ENCODE data around the gene DDI1. TPM values are rescaled to one million over a fixed set of nuclear protein-coding genes. Genes with fewer than 3 reads are reported as not detected.

The DDI1 gene
- total RNA-seq: not detected

DNA sequence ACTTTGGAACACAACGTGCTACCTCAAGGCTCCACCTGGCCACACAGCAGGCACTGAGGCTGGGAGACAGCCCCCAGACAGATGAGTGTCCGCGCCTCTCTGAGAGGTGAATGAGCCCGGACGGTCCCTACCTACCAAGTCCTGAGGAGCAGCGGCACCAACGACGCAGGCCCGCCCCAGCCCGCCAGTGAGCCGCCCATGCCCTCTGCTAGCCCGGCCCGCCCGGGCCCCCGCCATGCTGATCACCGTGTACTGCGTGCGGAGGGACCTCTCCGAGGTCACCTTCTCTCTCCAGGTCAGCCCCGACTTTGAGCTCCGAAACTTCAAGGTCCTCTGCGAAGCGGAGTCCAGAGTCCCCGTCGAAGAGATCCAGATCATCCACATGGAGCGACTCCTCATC, at the start of gene DDI1:
DDI1 (plus strand) TSS at position 53 of the 400 bp plus-strand sequence; CDS start at position 236, 183 bp downstream.
- POLR2A ChIA-PET: no interaction called here
- H3K27ac Mint-ChIP-seq: no peak within 1 kb of the TSS
- DNase-seq: no peak
- no peak within 1 kb of the TSS for H3K4me3 Mint-ChIP-seq
- no peaks in the 10 kb centered on the region for H3K4me1 Mint-ChIP-seq
- no peaks in the 10 kb centered on the region for H3K27me3 Mint-ChIP-seq
- ATAC-seq (ENCODE audit: low read depth): no peak
- H3K36me3 Mint-ChIP-seq: no peaks in the 10 kb centered on the region
- H3K9me3 Mint-ChIP-seq: no peaks in the 10 kb centered on the region

DNA sequence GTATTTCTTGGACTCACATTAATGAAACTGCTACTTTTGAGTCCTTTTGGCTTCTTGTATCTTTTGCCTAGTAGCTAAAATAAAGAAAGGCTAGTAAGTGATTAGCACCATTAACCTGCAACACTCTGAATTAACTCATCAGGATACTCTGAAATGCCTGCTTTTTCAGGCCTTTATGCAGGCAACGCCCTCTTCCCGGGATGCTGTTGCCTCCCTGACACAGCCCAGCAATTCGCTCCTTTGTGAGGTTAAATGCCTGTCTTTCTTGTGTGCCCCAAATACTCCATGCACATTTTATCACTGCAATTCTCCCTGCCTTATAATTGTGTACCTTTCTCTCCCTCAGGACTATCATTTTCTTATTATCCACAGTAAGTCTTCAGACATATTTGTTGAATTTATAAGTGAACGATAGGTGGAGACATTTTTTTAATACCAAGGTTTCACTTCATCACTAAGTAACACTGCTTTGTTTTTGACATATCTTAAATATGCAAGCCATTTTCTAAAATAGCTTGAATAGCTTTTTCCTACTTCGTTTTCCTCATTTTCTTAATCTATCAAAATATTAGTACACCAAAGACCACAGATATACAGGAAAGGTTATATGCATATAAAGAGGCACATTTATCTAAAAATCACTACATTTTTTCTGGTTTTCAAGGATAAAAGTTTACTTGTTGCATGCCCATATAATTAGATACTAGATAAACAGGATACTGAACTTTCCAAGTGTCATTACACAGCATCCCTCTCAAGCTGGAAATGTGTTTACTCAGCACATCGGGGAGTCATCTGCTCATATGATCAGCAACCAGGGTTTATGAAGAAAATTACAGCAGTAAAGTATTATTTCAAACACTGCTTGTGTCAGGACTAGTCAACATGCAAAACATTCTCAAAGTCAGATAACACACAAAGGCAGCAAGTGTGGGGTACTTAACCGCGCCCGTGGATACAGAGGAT, 48.5 kb upstream of the DDI1 start:
- H3K4me1 Mint-ChIP-seq: no peaks in the 10 kb centered on the region

DNA sequence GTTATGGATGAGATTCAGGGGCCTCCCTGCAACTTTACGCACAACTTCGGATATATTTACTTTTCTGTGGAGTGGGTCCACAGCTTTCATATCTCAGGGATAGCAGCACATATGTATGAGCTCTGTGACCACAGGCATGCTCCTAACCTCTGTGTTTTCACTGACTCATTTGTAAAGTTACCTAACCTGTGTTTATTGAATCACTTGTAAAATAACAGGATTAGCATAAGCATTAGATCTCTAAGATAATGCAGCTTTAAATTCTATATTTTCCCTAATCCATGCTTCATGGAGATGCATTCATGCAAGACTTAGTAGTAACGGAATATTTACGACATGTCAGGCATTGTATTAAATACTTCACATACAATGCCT, 47.9 kb upstream of the DDI1 start:
- Mint-ChIP-seq H3K4me3 (no peak overlapping the region), H3K36me3 (no peaks in the 10 kb centered on the region)
- no peak for DNase-seq

More for the DNA sequence above, 48.5 kb upstream of the DDI1 start:
- H3K4me3 Mint-ChIP-seq: no peak overlapping the region
- ATAC-seq (ENCODE audit: low read depth) (no peak), DNase-seq (no peak)
- POLR2A ChIA-PET: no interaction called here
- no peaks in the 10 kb centered on the region for H3K36me3 Mint-ChIP-seq
- no peaks in the 10 kb centered on the region for H3K27me3 Mint-ChIP-seq
- H3K27ac Mint-ChIP-seq: no peak overlapping the region
- H3K9me3 Mint-ChIP-seq: peaks cover 2% of the 10 kb centered on the region

DNA sequence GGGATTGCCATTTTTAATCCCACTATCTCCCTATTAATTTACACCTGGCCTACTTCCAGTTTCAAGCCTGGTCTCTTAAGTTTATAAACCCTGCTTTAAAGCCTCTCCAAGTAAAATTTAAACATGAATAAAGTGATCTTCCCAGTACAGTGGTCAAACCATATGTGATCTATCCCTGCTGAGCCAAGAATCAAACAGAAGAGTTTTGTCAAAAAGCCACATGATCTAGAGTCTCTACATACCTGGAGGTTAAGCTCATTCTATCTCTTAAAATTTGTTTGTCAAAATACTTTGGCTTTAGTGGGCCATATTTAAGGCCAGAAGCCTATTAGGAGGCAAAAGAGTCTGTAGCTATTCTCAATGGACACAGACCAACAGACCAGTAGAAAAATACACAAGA, 42.9 kb upstream of the DDI1 start:
- H3K27ac Mint-ChIP-seq: no peak overlapping the region
- no peak overlapping the region for H3K4me3 Mint-ChIP-seq
- no peak for ATAC-seq (ENCODE audit: low read depth)
- no peak for DNase-seq
- H3K27me3 Mint-ChIP-seq: peaks cover 1% of the 10 kb centered on the region
- POLR2A ChIA-PET: no interaction called here
- no peaks in the 10 kb centered on the region for H3K9me3 Mint-ChIP-seq
- H3K36me3 Mint-ChIP-seq: no peaks in the 10 kb centered on the region
- H3K4me1 Mint-ChIP-seq: no peaks in the 10 kb centered on the region

More for the DNA sequence above, 47.9 kb upstream of the DDI1 start:
- H3K27me3 Mint-ChIP-seq: no peaks in the 10 kb centered on the region
- POLR2A ChIA-PET: no interaction called here
- H3K9me3 Mint-ChIP-seq: peaks cover 2% of the 10 kb centered on the region
- H3K27ac Mint-ChIP-seq: no peak overlapping the region
- ATAC-seq (ENCODE audit: low read depth): no peak
- H3K4me1 Mint-ChIP-seq: no peaks in the 10 kb centered on the region

DNA sequence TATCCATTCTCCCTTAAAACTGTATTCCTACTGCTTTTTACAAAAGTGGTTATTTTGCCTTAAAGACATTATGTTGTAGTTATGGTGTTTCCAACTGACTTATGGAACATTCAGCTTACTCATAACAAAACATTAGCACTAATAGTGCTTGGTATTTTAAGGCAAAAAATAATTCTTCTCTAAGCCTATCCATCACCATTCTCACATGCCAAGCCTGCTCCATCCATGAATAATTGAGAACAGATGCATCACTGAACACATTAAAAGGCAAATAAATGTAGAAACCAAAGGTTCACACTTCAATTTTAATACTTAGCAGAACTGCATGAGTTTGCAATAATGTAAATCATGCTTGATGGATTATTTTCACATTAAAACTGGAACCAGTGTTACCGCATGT, 42.3 kb upstream of the DDI1 start:
- Mint-ChIP-seq H3K9me3 (no peaks in the 10 kb centered on the region), H3K27me3 (peaks cover 1% of the 10 kb centered on the region), H3K36me3 (no peaks in the 10 kb centered on the region), H3K27ac (no peak overlapping the region), H3K4me1 (no peaks in the 10 kb centered on the region), H3K4me3 (no peak overlapping the region)
- ATAC-seq (ENCODE audit: low read depth) (no peak), DNase-seq (no peak)
- POLR2A ChIA-PET: no interaction called here

DNA sequence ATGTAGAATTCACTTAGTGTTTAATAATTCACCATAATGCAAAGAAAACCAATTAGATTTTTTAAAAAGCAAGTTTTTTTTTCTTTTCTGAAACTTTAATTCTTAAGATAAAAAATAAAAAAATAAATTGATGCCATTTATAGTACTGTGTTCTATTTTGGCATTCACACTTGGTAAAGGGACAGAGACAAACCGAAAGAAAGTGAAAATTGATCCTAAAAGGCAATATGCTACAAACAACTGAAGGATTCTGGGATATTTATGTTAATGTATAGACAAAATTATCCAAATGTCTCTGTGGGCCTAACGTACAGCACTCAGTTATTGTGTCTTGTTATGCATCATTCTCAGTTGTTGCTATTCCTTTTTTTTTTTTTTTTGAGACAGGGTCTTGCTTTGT, 41.9 kb upstream of the DDI1 start:
- POLR2A ChIA-PET: no interaction called here
- H3K4me1 Mint-ChIP-seq: no peaks in the 10 kb centered on the region
- ATAC-seq (ENCODE audit: low read depth): no peak
- no peak overlapping the region for H3K27ac Mint-ChIP-seq
- H3K9me3 Mint-ChIP-seq: no peaks in the 10 kb centered on the region
- no peak for DNase-seq
- no peak overlapping the region for H3K4me3 Mint-ChIP-seq
- peaks cover 1% of the 10 kb centered on the region for H3K27me3 Mint-ChIP-seq
- H3K36me3 Mint-ChIP-seq: no peaks in the 10 kb centered on the region

DNA sequence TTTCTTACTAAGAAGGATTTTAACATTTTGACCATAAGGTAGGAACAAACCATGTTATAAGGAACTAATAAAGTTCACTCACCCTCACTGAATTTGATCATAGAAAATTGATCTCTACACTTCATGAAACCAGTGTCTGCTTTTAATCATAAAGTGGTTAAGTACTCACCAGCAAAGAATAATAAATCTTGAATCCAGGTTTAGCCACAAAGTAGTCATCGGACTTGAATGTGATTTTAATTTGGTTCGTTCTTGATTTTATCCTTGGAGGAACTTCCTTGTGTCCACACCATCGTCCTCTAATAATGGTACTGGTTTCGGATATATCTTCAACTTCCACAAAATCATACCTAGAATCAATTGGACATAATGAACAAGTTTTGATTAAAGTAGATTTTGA, 40.5 kb upstream of the DDI1 start:
- ATAC-seq (ENCODE audit: low read depth): no peak

DNA sequence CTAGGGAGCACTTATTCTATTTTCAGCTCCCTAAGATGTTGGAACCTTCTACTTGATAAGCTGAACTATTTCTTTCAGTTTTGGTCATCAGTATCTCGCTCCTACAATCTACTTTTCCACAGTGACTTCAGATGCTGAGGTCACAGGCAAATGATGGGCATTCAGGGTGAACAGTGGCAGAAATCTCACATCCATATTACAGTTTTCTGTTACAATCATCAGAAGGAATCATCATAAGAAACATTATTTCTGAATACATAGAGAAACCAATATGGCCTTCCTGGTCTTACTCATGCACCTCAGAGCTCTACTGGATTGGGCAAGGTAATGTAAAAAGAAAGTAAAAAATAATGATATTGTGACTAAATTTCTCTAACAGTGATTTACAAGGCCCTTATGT, 39.4 kb upstream of the DDI1 start:
- ATAC-seq (ENCODE audit: low read depth): no peak
- H3K4me1 Mint-ChIP-seq: no peaks in the 10 kb centered on the region
- POLR2A ChIA-PET: no interaction called here
- H3K27ac Mint-ChIP-seq: no peak overlapping the region
- no peaks in the 10 kb centered on the region for H3K36me3 Mint-ChIP-seq
- DNase-seq: no peak
- no peak overlapping the region for H3K4me3 Mint-ChIP-seq
- peaks cover 1% of the 10 kb centered on the region for H3K27me3 Mint-ChIP-seq
- no peaks in the 10 kb centered on the region for H3K9me3 Mint-ChIP-seq

More for the DNA sequence above, 40.5 kb upstream of the DDI1 start:
- Mint-ChIP-seq H3K4me3 (no peak overlapping the region), H3K9me3 (no peaks in the 10 kb centered on the region), H3K4me1 (no peaks in the 10 kb centered on the region), H3K36me3 (no peaks in the 10 kb centered on the region), H3K27ac (no peak overlapping the region), H3K27me3 (peaks cover 1% of the 10 kb centered on the region)
- POLR2A ChIA-PET: no interaction called here
- DNase-seq: no peak

DNA sequence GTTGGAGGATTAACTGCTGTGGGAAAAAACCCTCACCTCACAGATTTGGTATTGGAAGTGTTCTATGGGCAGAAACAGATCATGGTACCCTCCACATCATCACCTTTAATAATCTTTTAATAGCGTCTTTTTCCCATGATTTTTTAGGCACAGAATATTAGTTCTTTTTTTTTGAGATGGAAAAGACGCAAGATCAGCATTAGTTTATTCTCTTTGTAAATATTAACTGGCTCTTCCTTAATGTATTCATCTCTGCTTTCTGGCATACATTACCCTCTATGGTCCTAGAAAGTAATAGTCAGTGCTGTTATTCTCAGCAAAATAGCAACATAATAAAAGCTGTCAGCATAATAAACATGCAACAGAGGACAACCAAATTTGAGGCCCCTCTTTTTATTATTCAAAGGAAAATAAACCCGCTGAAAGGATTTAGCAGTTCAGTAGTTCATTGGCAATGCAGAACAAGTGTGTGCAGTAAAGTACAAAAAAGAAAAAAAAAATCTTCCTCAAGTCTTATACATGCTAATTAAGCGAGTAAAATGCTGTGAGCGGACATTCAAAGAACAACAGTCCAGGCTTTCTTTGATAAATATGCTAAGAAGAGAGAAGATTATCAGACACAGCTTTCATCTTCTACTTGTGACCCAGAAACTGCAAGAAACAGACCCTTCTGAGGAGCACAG, 37.5 kb upstream of the DDI1 start:
- H3K36me3 Mint-ChIP-seq: no peaks in the 10 kb centered on the region
- DNase-seq: no peak
- ATAC-seq (ENCODE audit: low read depth): no peak
- POLR2A ChIA-PET: no interaction called here
- H3K27ac Mint-ChIP-seq: no peak overlapping the region
- no peaks in the 10 kb centered on the region for H3K4me1 Mint-ChIP-seq
- no peak overlapping the region for H3K4me3 Mint-ChIP-seq
- peaks cover 1% of the 10 kb centered on the region for H3K27me3 Mint-ChIP-seq
- H3K9me3 Mint-ChIP-seq: no peaks in the 10 kb centered on the region

DNA sequence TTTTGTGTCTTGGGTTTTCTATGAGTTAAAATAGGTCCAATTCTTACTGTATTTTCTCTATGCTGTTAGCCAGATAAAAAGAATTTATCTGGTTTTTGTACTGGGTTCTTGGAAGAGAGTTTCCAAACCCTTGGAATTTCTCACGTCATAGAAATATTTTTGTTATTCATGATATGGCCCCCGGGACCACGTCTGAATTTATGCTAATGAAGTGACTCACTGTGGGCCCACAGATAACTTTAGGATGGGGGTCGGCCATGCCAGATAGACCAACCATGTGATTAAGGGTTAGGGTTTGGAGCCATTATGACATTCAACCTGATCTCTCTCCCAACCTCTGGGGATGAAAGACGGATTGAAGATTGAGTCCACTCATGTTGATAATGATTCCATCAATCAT, 35.6 kb upstream of the DDI1 start:
- POLR2A ChIA-PET: no interaction called here
- Mint-ChIP-seq H3K27ac (no peak overlapping the region), H3K27me3 (no peaks in the 10 kb centered on the region), H3K4me1 (no peaks in the 10 kb centered on the region), H3K36me3 (no peaks in the 10 kb centered on the region), H3K4me3 (no peak overlapping the region), H3K9me3 (no peaks in the 10 kb centered on the region)
- ATAC-seq (ENCODE audit: low read depth) (no peak), DNase-seq (no peak)

DNA sequence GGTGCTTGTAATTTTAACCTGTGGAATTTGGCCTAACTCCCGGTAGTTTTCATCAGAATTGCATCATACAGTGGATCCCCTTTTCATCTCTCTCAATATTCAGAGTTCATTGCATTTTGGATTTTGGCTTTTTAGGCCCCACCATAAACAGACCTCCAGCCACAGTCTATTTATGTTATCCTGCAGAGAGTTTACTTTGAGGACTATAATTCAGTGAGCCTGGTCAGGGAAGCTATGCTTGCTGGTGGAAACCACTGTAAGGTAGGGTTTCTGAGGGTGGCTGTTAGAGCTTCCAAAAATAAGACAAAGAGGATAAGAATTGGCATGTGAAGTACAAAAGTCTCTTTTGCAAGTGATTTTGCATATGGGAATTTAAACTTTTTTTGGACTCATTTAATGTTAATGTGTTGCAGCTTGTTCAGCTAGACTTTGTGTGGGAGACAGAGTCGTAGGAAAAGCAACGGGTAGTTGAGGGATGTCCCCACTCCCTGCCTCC, 34.8 kb upstream of the DDI1 start:
- POLR2A ChIA-PET: no interaction called here
- Mint-ChIP-seq H3K27ac (no peak overlapping the region), H3K4me3 (no peak overlapping the region), H3K4me1 (no peaks in the 10 kb centered on the region), H3K36me3 (no peaks in the 10 kb centered on the region), H3K27me3 (no peaks in the 10 kb centered on the region), H3K9me3 (no peaks in the 10 kb centered on the region)
- ATAC-seq (ENCODE audit: low read depth): no peak
- DNase-seq: no peak

DNA sequence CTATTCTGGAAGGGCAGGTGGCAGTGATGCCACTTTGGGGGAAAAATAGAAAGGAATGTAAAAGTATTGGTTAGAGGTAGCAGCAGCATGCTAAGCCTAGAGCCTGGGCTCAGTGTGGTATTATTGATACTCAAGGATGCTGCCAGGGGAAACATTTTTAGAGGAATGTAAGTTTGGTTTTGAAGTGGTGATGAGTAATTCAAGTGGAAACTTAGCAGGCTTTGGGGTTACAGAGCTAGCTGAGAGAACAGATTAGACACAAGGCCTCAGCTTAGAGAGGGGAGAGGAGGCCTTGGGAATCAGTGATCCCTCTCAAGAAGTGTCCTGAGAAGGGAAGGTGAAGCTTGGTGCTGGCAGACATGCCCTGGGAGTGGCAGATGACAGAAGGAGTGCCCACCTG, 32.9 kb upstream of the DDI1 start:
- ATAC-seq (ENCODE audit: low read depth): no peak
- Mint-ChIP-seq H3K27ac (no peak overlapping the region), H3K4me3 (no peak overlapping the region), H3K9me3 (no peaks in the 10 kb centered on the region), H3K36me3 (no peaks in the 10 kb centered on the region), H3K27me3 (no peaks in the 10 kb centered on the region), H3K4me1 (no peaks in the 10 kb centered on the region)
- DNase-seq: no peak
- POLR2A ChIA-PET: no interaction called here

DNA sequence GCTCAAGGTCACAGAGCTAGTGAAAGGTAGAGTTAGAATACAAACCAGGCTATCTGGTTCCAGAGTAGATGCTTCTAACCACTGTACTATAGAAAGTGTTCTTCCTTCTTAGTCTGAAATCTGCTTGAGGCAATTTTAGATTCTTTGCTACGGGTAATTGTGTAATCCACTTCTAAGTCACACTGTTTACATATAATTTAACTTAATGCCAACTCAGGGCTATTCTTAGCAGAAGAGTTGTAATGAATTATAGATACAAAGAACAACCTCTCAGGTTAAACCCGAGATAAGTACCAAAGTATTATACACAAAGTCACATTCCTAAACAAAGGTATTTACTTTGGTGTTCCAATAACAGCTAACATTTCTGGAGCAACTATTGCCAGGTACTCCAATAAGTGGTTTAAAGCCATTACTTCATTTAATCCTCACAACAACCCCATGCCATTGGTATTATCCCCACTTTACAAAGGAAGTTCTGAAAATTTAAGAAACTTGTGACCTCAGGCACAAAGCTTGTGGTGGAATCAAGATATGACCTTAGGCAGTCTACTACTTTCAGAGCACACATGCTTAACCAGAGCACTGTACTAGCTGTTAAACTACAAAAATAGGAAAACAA, 31.1 kb upstream of the DDI1 start:
- no peak overlapping the region for H3K4me3 Mint-ChIP-seq
- H3K4me1 Mint-ChIP-seq: no peaks in the 10 kb centered on the region
- POLR2A ChIA-PET: no interaction called here
- DNase-seq (no peak), ATAC-seq (ENCODE audit: low read depth) (no peak)
- H3K9me3 Mint-ChIP-seq: no peaks in the 10 kb centered on the region
- no peak overlapping the region for H3K27ac Mint-ChIP-seq
- no peaks in the 10 kb centered on the region for H3K36me3 Mint-ChIP-seq
- H3K27me3 Mint-ChIP-seq: no peaks in the 10 kb centered on the region

DNA sequence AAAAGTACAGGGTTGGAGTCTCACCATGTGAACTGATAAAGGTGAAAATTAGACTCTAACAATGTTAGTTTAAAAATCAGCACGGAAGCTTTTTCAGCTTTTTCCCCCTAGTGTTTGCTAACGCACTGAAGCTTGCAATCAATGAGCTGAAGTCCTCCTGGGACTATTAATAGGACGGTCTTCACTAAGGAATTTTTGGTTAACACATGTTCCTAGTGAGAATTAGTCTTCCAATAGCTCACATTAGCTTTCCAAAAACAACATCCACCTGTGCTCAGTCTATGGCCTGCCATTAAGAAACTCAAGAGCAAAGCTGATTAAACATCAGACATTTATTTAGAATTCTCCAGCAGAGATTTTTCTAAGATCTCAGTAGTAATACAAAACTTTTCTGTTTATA, 26.7 kb upstream of the DDI1 start:
- H3K9me3 Mint-ChIP-seq: no peaks in the 10 kb centered on the region
- no peaks in the 10 kb centered on the region for H3K27me3 Mint-ChIP-seq
- H3K36me3 Mint-ChIP-seq: no peaks in the 10 kb centered on the region
- no peak overlapping the region for H3K27ac Mint-ChIP-seq
- no peak for ATAC-seq (ENCODE audit: low read depth)
- H3K4me1 Mint-ChIP-seq: no peaks in the 10 kb centered on the region
- H3K4me3 Mint-ChIP-seq: no peak overlapping the region
- no peak for DNase-seq
- POLR2A ChIA-PET: no interaction called here

All from activated naive CD8-positive, alpha-beta T cell treated with anti-CD3 and anti-CD28 coated beads, Interleukin-2, amount 10 ng/mL, durations not matched to agents 7 days and 5 days (primary cell).